Coronary artery (tissue), 2 donors: ENCODE results near the gene PSMD5.

Source experiments
- DNase-seq: peaks from one replicate; pipeline ENCODE4 v3.0.0-alpha.2; 2017; ENCODE audit warnings: low spot score
- H3K27ac ChIP-seq, 2 donors: fragments of 200-600 bp; sonication (generic); one replicate each; pipeline ENCODE4 v1.5.1; 2016 to 2019
- H3K4me3 ChIP-seq: fragments of 200-600 bp; sonication (generic); 2 replicates; pipeline ENCODE4 v1.5.1; 2016; ENCODE audit warnings: mild to moderate bottlenecking, moderate library complexity
- CTCF ChIP-seq: fragments of 200-600 bp; sonication (generic); IDR thresholded peaks from one replicate; pipeline ENCODE4 v1.5.1; 2019; ENCODE audit warnings: antibody characterized with exemption

PSMD5 gene

DNA sequence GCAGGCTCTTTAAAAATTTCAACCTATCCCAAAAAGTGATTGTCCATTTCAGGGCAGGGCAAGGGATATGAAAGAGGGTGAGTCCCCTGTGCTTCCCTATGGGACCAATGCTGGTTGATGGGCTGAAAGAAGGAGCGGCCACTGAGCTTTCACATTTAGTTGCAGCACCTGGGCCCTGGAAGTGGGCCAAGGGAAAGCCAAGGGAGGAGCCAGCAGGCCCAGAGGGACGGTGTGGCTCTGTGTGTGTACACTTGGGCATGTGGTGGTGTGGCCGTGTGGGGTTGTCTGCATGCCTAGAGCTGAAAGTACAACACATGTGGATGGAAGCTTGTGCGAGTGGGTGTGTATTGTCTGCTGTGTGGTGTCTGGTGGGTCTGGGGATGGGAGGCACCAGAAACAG is 14.0 kb upstream of the PSMD5 start:
- TF ChIP-seq CTCF, result no peak
- no peak for DNase-seq
- H3K27ac ChIP-seq, result peak overlapping the region in 1 of 2 donors; percentile 7

GRCh38 chr9:120855827-120856670 is 13.3 kb upstream of the PSMD5 start:
- no peak for DNase-seq
- TF ChIP-seq CTCF, result no peak
- Histone ChIP-seq H3K4me3 (no peak overlapping the region), H3K27ac (peak overlapping the region in 1 of 2 donors; percentile 16)

More for the DNA sequence above, 14.0 kb upstream of the PSMD5 start:
- H3K4me3 ChIP-seq, result no peak overlapping the region

DNA sequence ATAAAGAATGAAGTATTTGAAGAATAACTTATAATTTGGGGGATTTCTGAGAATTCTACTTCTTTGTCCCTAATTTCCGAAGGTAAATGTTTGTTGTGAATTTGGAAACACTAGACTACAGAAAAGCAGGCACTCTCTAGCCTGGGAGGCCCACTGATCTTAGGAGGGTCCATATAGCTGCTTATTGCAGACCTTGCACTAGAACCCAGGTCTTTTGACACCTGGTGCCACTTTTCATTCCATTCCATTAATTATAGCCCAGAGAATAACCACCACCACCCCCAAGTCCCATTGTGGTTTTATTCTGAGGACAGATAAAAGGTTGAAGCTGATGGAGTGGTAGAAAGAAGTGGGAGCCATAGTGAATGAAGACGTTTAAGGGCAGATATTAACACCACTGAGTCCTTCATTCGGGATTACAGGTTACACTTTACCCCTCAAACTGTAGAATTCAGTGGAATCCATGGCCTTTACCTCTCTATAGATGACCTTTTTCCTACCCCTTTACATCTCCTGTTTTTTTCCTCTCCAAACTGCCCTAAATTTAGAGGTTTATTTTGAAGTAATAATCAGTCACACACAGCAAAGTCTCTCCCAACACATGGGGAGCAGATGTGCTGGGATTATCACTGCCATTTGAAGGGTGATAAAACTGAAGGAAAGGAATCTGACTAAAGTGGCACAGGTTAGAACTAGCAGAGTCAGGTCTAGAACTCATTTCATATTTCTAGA is 12.0 kb upstream of the PSMD5 start:
- DNase-seq, result no peak
- no peak for TF ChIP-seq CTCF
- no peak overlapping the region for H3K27ac ChIP-seq

GRCh38 chr9:120853198-120853597 is 10.5 kb upstream of the PSMD5 start:
- no peak for DNase-seq
- Histone ChIP-seq H3K27ac (no peak overlapping the region), H3K4me3 (no peak overlapping the region)
- TF ChIP-seq CTCF, result no peak

More for the DNA sequence above, 12.0 kb upstream of the PSMD5 start:
- H3K4me3 ChIP-seq, result no peak overlapping the region

DNA sequence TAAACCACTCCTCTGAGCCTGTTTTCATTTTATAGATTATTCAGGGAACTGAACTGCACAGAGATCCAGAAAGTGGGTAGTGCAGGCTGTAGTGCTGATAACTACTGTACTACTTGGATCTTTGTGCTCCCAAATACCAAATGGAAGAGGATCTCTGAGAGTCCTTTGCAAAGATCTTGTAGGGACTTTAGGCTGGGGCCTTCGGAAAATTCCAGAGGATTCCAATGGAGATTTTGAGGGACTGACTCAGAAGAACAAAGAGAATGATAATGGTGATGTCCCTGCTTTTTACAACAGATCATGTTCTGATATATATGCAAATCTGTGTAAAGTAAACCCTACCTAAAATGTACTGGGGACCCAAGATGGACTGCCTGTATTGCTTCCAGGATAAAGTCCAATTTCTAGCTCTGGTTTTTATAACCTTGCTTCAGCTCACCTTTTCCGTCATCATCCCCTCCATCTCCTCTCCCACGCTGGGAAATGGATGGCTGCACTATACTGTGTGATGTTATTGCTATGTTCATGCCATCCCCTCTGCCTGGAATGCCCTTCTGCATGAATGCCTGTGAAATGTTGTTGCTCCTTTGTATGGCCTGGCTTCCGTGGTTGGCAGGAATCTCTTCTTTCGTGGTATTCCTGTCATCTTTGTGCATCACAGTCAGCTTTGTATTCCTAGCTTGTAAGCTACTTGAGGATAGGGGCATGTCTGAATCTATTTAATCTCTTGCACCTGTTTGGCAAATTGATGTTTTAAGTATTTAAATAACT is 9.7 kb upstream of the PSMD5 start:
- no peak overlapping the region for H3K4me3 ChIP-seq
- DNase-seq, result no peak
- no peak overlapping the region for H3K27ac ChIP-seq
- no peak for TF ChIP-seq CTCF

- no peak for DNase-seq
- Histone ChIP-seq H3K27ac (peak overlapping the region in 1 of 2 donors; percentile 30), H3K4me3 (no peak overlapping the region)
- no peak for TF ChIP-seq CTCF
These were observed 8.7 kb upstream of the PSMD5 start for GRCh38 chr9:120851449-120851848.
